ENCODE data around the gene CCDC88C. TPM values are rescaled to one million over a fixed set of nuclear protein-coding genes. Genes with fewer than 3 reads are reported as not detected.

CCDC88C gene
- total RNA-seq, 2 experiments from 2014 or later, result 137 to 253 TPM

DNA sequence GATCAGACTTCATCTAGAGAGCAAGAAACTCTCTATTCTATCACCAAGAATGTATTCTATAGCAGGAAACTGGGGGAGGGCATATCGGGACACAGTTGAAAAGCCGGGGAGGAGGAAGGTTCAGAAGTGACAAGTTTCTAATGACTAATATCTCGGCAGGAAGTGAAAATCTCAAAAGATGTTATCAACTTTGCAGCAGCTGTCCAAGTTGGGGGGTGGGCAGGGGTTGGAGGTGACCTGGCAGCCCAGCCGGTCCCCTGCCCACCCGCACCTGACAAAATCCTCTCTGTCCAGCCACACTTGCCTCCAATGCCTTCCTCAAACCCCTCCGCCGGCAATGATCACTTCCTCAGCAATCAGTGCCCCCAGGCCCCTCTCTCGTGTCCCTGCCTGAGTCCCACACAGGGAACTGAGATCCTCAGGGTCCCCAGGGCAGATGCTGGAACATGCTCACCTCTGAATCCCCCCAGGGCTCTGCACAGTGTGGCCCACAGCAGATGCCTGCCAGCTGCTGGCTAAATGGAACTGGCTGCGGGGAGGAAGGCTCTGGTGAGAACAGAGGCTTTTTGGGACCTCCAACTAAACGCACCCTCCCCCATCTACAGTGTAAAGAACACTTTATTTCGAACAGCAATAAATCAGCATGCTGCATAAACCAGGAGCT is 43.9 kb downstream of the CCDC88C start:
- Histone ChIP-seq H3K79me2 (ENCODE audit: insufficient read depth, low read depth, low read length) (peaks cover 98% of the 10 kb centered on the region), H2AFZ (ENCODE audit: low read length) (no peak overlapping the region), H3K36me3 (ENCODE audit: insufficient read depth, low read length) (peaks cover 57% of the 10 kb centered on the region; the same call in 1 of the 2 replicates), H3K4me1 (ENCODE audit: insufficient read depth, low read length, poor library complexity, severe bottlenecking) (peaks cover 100% of the 10 kb centered on the region), H3K9me3 (ENCODE audit: low read length) (no peaks in the 10 kb centered on the region), H3K9me2 (ENCODE audit: insufficient read depth, low read length) (no peaks in the 10 kb centered on the region), H3K4me3 (ENCODE audit: low read depth, low read length, poor library complexity, severe bottlenecking) (peak overlapping the region; percentile 60), H3K27ac (ENCODE audit: low read depth, low read length, poor library complexity, severe bottlenecking) (peak overlapping the region; percentile 94), H3K4me2 (ENCODE audit: low read length) (peak overlapping the region; percentile 95), H4K20me1 (ENCODE audit: insufficient read depth, low read length) (peaks cover 10% of the 10 kb centered on the region; the same call in 1 of the 2 replicates)
- no peak for TF ChIP-seq EZH2phosphoT487 (IDR thresholded peaks at IDR 0.05; ENCODE audit: borderline replicate concordance, low read depth, low read length)
- TF ChIP-seq, protein P1, sequence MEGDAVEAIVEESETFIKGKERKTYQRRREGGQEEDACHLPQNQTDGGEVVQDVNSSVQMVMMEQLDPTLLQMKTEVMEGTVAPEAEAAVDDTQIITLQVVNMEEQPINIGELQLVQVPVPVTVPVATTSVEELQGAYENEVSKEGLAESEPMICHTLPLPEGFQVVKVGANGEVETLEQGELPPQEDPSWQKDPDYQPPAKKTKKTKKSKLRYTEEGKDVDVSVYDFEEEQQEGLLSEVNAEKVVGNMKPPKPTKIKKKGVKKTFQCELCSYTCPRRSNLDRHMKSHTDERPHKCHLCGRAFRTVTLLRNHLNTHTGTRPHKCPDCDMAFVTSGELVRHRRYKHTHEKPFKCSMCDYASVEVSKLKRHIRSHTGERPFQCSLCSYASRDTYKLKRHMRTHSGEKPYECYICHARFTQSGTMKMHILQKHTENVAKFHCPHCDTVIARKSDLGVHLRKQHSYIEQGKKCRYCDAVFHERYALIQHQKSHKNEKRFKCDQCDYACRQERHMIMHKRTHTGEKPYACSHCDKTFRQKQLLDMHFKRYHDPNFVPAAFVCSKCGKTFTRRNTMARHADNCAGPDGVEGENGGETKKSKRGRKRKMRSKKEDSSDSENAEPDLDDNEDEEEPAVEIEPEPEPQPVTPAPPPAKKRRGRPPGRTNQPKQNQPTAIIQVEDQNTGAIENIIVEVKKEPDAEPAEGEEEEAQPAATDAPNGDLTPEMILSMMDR (conservative IDR thresholded peaks at IDR 0.05; ENCODE audit: low read length), result no peak
- DNase-seq (ENCODE audit: low spot score), result peak; percentile 74
- intact Hi-C loops (cut with micrococcal nuclease; ENCODE audit: unreplicated experiment), result loop anchor here (1.0 to 2.0 kb wide), 3 partner anchors 17 to 51 kb away; no protein-coding TSS in a partner anchor
- no TSS peak for BruUV-seq (replicated peaks)
- ChIA-PET POLR2A (interaction anchor here (0.6 to 18.1 kb wide), 10 partner anchors 9 to 135 kb away, joined by 3 to 311 read pairs (median 11); partner anchors contain the start of gene CCDC88C), CTCF (ENCODE audit: unreplicated experiment) (interaction anchor here (1.2 to 3.0 kb wide), 4 partner anchors 18 to 42 kb away, joined by 3 to 16 read pairs (median 11); no protein-coding TSS in a partner anchor)

DNA sequence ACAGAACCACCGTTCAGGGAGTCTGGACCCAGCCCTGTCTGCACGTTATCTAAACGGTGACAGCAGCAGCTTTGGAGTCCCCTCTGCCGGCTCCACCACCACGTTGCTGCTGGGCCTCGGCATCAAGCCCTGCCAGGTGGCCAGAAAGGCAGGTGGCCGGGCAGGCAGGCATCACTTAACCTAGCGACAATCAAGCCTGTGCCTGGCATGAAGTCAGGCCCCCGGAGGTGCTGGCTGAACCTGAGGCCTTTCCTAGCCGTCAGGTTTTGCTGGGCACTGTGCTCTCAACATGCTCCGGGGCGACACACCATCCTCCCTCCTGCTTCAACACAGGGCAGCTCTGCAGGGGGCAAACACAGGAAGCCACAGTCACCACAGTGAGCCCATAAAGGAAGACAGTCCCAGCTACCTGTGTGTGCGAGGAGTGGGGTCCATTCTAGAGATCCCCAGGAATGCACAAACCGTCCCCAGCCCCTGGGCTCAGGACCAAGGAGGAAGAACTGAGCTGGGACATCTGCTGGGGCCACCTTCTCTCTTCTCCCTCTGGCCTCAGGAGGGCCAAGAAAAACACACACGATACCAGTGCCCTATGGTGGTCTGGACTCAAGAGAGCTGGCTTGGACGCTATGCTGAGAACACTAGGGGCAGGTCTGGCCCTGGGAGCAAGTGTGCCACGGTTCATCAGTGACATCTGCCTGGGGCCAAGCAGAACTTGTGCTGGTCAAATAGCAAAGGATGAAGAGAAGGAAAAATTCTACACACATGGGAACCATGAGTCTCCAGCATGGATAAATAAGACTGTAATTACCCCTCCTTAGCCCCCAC is 44.7 kb downstream of the CCDC88C start:
- H3K4me2 ChIP-seq (ENCODE audit: low read length), result peak overlapping the region; percentile 95
- peaks cover 50% of the 10 kb centered on the region; the same call in 1 of the 2 replicates for H3K36me3 ChIP-seq (ENCODE audit: insufficient read depth, low read length)
- TF ChIP-seq EZH2phosphoT487 (IDR thresholded peaks at IDR 0.05; ENCODE audit: borderline replicate concordance, low read depth, low read length), result no peak
- TF ChIP-seq, protein P1 (conservative IDR thresholded peaks at IDR 0.05; ENCODE audit: low read length), result peak; percentile 42; the same call in 1 of the 2 replicates
- POLR2A ChIA-PET, result interaction anchor here (0.7 to 18.1 kb wide), 6 partner anchors 13 to 48 kb away, joined by 3 to 311 read pairs (median 36); partner anchors contain the start of gene CCDC88C
- H3K79me2 ChIP-seq (ENCODE audit: insufficient read depth, low read depth, low read length), result peaks cover 98% of the 10 kb centered on the region
- CTCF ChIA-PET (ENCODE audit: unreplicated experiment), result interaction anchor here (2.2 kb wide), 1 partner anchor 18 kb away, joined by 16 read pairs; no protein-coding TSS in a partner anchor
- DNase-seq (ENCODE audit: low spot score), result peak; percentile 71
- TSS peak; percentile 50 for BruUV-seq (replicated peaks)
- no peaks in the 10 kb centered on the region for H3K9me3 ChIP-seq (ENCODE audit: low read length)
- peak overlapping the region; percentile 94 for H3K27ac ChIP-seq (ENCODE audit: low read depth, low read length, poor library complexity, severe bottlenecking)
- no peak overlapping the region for H2AFZ ChIP-seq (ENCODE audit: low read length)
- 0 out of 2 replicates have a peak, but pooled peaks cover 6% of the 10 kb centered on the region for H4K20me1 ChIP-seq (ENCODE audit: insufficient read depth, low read length)
- intact Hi-C loops (cut with micrococcal nuclease; ENCODE audit: unreplicated experiment), result no loop called here
- no peaks in the 10 kb centered on the region for H3K9me2 ChIP-seq (ENCODE audit: insufficient read depth, low read length)
- H3K4me1 ChIP-seq (ENCODE audit: insufficient read depth, low read length, poor library complexity, severe bottlenecking), result peaks cover 100% of the 10 kb centered on the region
- peak overlapping the region; percentile 60 for H3K4me3 ChIP-seq (ENCODE audit: low read depth, low read length, poor library complexity, severe bottlenecking)

All from OCI-LY7 (cell line).